Activated naive CD8-positive, alpha-beta T cell treated with anti-CD3 and anti-CD28 coated beads, Interleukin-2, amount 10 ng/mL, durations not matched to agents 7 days and 5 days (primary cell): Measurements from ENCODE around the gene C17orf100. TPM values are rescaled to one million over a fixed set of nuclear protein-coding genes. Genes with fewer than 3 reads are reported as not detected.

Experiments used
- ATAC-seq: fragments of 150-1000 bp; cut with Tn5 transposase; one replicate; pipeline ENCODE4 v1.10.0; 2021; ENCODE audit warnings: low read depth, moderate library complexity
- POLR2A ChIA-PET: fragments of 350-600 bp; sonication (Branson Sonifier 250); formaldehyde crosslinking; loops from one replicate; lab custom pipeline; 2021; ENCODE audit warnings: antibody characterized with exemption; lab: Charles Lee
- DNase-seq: peaks from one replicate; pipeline ENCODE4 v3.0.0; 2021
- H3K27ac Mint-ChIP-seq: one replicate; pipeline ENCODE4 v1.8.0; 2022; ENCODE audit warnings: mild to moderate bottlenecking, mixed read lengths
- H3K27me3 Mint-ChIP-seq: one replicate; pipeline ENCODE4 v1.8.0; 2022; ENCODE audit warnings: mild to moderate bottlenecking, moderate library complexity, mixed read lengths
- H3K36me3 Mint-ChIP-seq: one replicate; pipeline ENCODE4 v1.8.0; 2021; ENCODE audit warnings: mild to moderate bottlenecking, mixed read lengths
- H3K4me1 Mint-ChIP-seq: one replicate; pipeline ENCODE4 v1.8.0; 2021; ENCODE audit warnings: mixed read lengths
- H3K4me3 Mint-ChIP-seq: one replicate; pipeline ENCODE4 v1.8.0; 2022; ENCODE audit warnings: mild to moderate bottlenecking, moderate library complexity, mixed read lengths
- H3K9me3 Mint-ChIP-seq: one replicate; pipeline ENCODE4 v1.8.0; 2021; ENCODE audit warnings: mixed read lengths
- total RNA-seq, 2 experiments: library from RNA; stranded (reverse); gene quantifications; one replicate each; pipeline ENCODE4 v1.2.3, GENCODE V29; 2021

C17orf100 gene
- 1 to 10 TPM; 2.0 to 2.5 TPM for total RNA-seq

DNA sequence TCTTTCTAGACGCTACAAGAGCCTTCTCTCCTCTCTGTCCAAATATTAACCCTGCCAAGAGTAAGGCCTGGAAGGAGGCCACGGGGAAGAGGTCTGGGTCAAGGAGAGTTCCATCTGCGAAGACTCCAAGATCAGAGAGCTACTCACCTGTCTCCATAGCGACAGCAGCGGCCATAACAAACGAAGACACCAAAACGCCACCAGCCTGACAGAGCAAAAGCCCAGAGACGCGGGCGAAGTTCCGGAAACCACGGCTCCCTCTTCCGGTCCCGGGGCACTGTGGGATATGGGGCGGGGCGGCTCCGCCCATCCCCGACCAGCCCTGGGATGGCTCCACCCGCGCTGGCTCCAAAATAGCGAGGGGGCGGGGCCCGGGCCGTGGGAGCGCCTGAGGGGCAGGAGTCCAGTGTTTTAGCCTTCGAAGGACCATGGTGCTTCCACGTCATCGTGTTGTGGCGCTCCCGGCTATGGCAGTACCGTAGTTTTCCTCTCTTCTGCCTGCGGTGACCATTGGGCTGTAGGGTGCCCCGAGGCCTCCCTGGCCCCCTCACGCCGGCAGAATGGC lies at the start of gene C17orf100, which contains the start of gene MED31:
Gene C17orf100 (plus strand): TSS at position 409 of the 565 bp plus-strand sequence. CDS start 152 bp downstream, at position 561.
Gene MED31 (minus strand): TSS at position 252 of the 565 bp plus-strand sequence. CDS start 77 bp downstream, at position 175.
- Mint-ChIP-seq H3K4me3 (peak within 1 kb of the TSS; percentile 97), H3K27ac (peak within 1 kb of the TSS; percentile 98), H3K4me1 (peaks cover 38% of the 10 kb centered on the region), H3K36me3 (peaks cover 13% of the 10 kb centered on the region), H3K9me3 (no peaks in the 10 kb centered on the region), H3K27me3 (peaks cover 6% of the 10 kb centered on the region)
- DNase-seq = peak; percentile 96
- POLR2A ChIA-PET = interaction anchor here (1.1 to 2.9 kb wide), 4 partner anchors 11 to 207 kb away, joined by 3 to 42 read pairs (median 9); partner anchors contain the start of genes KIAA0753, PIMREG, TXNDC17 and XAF1
- peak; percentile 93 for ATAC-seq

DNA sequence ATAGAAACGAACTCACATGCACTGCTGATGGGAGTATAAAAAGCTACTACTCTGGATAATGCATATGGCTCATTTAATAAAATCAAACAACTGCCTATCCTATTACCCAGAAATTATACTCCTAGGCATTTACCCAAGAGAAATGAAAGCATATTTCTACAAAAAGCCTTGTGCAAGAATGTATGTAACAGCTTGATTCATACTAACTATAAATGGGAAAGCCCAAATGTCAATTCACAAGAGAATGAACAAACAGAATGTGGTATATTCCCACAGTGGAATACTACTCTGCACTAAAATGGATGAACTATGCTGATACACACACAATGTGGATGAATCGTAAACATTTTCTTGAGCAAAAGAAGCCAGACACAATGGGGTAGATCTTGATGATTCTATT lies 49.4 kb upstream of the C17orf100 start:
- DNase-seq = no peak
- POLR2A ChIA-PET = no interaction called here
- peaks cover 14% of the 10 kb centered on the region for H3K36me3 Mint-ChIP-seq
- H3K27me3 Mint-ChIP-seq = no peaks in the 10 kb centered on the region
- H3K9me3 Mint-ChIP-seq = no peaks in the 10 kb centered on the region
- no peaks in the 10 kb centered on the region for H3K4me1 Mint-ChIP-seq
- H3K4me3 Mint-ChIP-seq = no peak overlapping the region
- no peak for ATAC-seq
- no peak overlapping the region for H3K27ac Mint-ChIP-seq

DNA sequence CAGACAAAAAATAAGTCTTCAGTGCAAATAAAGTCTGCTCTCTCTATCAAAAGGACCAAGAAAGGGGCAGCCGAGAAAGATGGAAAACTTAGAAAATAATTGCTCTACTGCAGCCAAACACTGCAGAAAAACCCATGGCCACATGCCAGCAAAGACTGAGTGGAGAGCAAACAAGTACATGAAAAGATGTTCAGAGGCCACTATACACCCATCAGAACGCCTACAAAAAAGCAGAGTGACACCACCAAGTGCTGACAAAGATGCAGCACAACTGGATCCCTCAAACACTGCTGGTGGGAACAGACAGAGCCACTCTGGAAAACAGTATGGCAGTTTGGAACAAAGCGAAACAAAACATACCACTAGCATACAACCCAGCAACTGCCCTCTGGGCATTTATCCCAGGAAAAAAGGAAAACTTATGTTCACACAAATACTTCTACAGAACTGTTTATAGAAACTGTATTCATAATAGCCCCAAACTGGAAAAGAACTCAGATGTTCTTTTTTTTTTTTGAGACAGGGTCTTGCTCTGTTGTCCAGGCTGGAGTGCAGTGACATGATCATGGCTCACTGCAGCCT lies 47.7 kb upstream of the C17orf100 start:
- Mint-ChIP-seq H3K9me3 (no peaks in the 10 kb centered on the region), H3K36me3 (peaks cover 10% of the 10 kb centered on the region), H3K27ac (no peak overlapping the region), H3K4me1 (no peaks in the 10 kb centered on the region), H3K27me3 (no peaks in the 10 kb centered on the region), H3K4me3 (no peak overlapping the region)
- ATAC-seq (no peak), DNase-seq (no peak)
- POLR2A ChIA-PET = no interaction called here

- Mint-ChIP-seq H3K36me3 (peaks cover 12% of the 10 kb centered on the region), H3K4me1 (no peaks in the 10 kb centered on the region), H3K9me3 (no peaks in the 10 kb centered on the region), H3K27me3 (no peaks in the 10 kb centered on the region), H3K27ac (no peak overlapping the region), H3K4me3 (no peak overlapping the region)
- ATAC-seq = no peak
- no peak for DNase-seq
- POLR2A ChIA-PET = no interaction called here
Observed at GRCh38 chr17:6605142-6605541, 46.4 kb upstream of the C17orf100 start.

GRCh38 chr17:6608321-6608720 lies 43.2 kb upstream of the C17orf100 start:
- no peak overlapping the region for H3K27ac Mint-ChIP-seq
- H3K36me3 Mint-ChIP-seq = peaks cover 10% of the 10 kb centered on the region
- H3K27me3 Mint-ChIP-seq = no peaks in the 10 kb centered on the region
- ATAC-seq (no peak), DNase-seq (no peak)
- H3K4me3 Mint-ChIP-seq = no peak overlapping the region
- H3K9me3 Mint-ChIP-seq = no peaks in the 10 kb centered on the region
- H3K4me1 Mint-ChIP-seq = no peaks in the 10 kb centered on the region
- POLR2A ChIA-PET = no interaction called here

DNA sequence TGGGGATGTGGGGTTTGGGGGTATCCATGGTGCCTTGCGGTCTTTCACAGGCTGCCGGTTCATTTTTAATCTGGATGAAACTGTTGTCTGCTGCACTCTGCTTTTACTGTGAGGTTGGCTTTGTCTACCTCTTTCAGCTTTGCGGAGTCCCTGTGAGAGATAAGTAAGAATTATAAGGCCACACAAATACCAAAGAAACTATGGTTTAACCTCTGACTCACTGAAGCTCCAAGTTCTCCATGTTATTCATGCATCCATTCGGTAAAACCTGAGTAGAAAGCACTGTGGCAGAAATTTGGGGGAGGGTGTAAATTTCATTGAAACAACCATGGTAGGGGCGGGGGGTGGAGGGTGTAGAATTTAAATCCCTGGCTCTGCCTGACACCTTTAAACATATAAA lies 41.6 kb upstream of the C17orf100 start:
- no peaks in the 10 kb centered on the region for H3K9me3 Mint-ChIP-seq
- H3K36me3 Mint-ChIP-seq = peaks cover 16% of the 10 kb centered on the region
- no peak for ATAC-seq

DNA sequence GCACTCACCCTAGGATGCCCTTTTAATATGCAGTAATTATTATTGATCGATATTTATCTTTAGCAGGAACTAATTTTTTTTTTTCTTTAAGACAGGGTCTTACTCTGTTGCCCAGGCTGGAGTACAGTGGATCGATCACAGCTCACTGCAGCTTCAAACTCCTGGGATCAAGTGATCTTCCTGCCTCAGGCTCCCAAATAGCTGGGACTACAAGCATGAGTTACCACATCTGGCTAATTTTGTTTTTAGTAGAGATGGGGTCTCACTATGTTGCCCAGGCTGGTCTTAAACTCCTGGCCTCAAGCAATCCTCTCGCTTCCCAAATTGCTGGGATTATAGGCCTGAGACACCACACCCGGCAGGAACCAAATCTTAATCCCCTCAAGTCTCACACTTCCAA lies 40.3 kb upstream of the C17orf100 start:
- no peak overlapping the region for H3K27ac Mint-ChIP-seq
- H3K36me3 Mint-ChIP-seq = peaks cover 16% of the 10 kb centered on the region
- POLR2A ChIA-PET = no interaction called here
- no peaks in the 10 kb centered on the region for H3K4me1 Mint-ChIP-seq
- no peaks in the 10 kb centered on the region for H3K27me3 Mint-ChIP-seq
- DNase-seq (no peak), ATAC-seq (no peak)
- no peak overlapping the region for H3K4me3 Mint-ChIP-seq
- H3K9me3 Mint-ChIP-seq = no peaks in the 10 kb centered on the region

More for the DNA sequence above, 41.6 kb upstream of the C17orf100 start:
- no peak overlapping the region for H3K27ac Mint-ChIP-seq
- no peak overlapping the region for H3K4me3 Mint-ChIP-seq
- DNase-seq = no peak
- H3K4me1 Mint-ChIP-seq = no peaks in the 10 kb centered on the region
- POLR2A ChIA-PET = no interaction called here
- H3K27me3 Mint-ChIP-seq = no peaks in the 10 kb centered on the region

DNA sequence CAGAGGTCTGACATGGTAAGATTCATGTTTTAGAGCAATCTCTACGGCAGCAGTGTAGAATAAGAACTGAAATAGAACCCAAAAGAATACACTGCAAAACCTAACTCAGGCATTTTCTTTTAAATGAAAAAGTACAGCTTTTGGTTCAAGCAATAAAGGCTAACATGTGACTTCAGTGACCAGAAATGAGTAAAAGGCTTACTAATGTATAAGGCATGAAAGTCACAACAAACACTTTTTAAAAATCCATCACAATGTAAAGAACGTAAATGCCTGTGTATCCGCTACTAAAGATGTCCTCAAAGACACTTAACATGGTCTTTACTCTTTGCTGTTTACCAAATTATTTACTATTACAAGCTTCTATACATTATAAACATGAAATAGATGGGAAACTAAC lies 27.6 kb upstream of the C17orf100 start:
- H3K27ac Mint-ChIP-seq = no peak overlapping the region
- H3K36me3 Mint-ChIP-seq = peaks cover 8% of the 10 kb centered on the region
- no peak for ATAC-seq
- no peaks in the 10 kb centered on the region for H3K27me3 Mint-ChIP-seq
- POLR2A ChIA-PET = no interaction called here
- no peak overlapping the region for H3K4me3 Mint-ChIP-seq
- peaks cover 4% of the 10 kb centered on the region for H3K4me1 Mint-ChIP-seq
- no peak for DNase-seq
- no peaks in the 10 kb centered on the region for H3K9me3 Mint-ChIP-seq

DNA sequence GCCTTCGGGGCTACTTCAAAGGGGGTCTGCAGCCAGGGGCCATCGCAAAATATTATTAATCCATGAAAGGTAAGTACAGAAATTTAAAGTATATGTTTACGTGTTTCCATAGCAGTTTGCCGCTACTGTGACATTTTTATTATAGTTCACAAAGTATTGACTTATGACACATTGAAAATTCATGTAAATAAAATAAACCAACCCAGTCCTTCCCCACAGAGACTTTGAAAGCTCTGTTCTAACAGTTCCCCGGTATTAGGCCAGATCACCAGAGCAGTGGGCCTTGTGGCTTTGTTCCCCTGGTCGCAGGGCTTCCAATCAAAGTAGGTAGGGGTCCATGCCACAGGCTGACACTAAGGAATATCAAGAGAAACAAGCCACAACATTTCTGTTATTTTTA lies 24.9 kb upstream of the C17orf100 start:
- Mint-ChIP-seq H3K27me3 (no peaks in the 10 kb centered on the region), H3K27ac (no peak overlapping the region), H3K36me3 (peaks cover 18% of the 10 kb centered on the region), H3K9me3 (no peaks in the 10 kb centered on the region), H3K4me1 (peaks cover 9% of the 10 kb centered on the region), H3K4me3 (no peak overlapping the region)
- POLR2A ChIA-PET = no interaction called here
- ATAC-seq (no peak), DNase-seq (no peak)

- ATAC-seq (no peak), DNase-seq (no peak)
- Mint-ChIP-seq H3K4me1 (peaks cover 9% of the 10 kb centered on the region), H3K27ac (no peak overlapping the region), H3K27me3 (no peaks in the 10 kb centered on the region), H3K4me3 (no peak overlapping the region), H3K36me3 (peaks cover 18% of the 10 kb centered on the region), H3K9me3 (no peaks in the 10 kb centered on the region)
- POLR2A ChIA-PET = no interaction called here
Observed at GRCh38 chr17:6627019-6627418, 24.5 kb upstream of the C17orf100 start.

GRCh38 chr17:6630390-6630789 lies 21.2 kb upstream of the C17orf100 start:
- no peak overlapping the region for H3K4me3 Mint-ChIP-seq
- DNase-seq = no peak
- H3K9me3 Mint-ChIP-seq = no peaks in the 10 kb centered on the region
- H3K4me1 Mint-ChIP-seq = peaks cover 7% of the 10 kb centered on the region
- H3K36me3 Mint-ChIP-seq = peaks cover 33% of the 10 kb centered on the region
- POLR2A ChIA-PET = no interaction called here
- no peak overlapping the region for H3K27ac Mint-ChIP-seq
- no peak for ATAC-seq
- H3K27me3 Mint-ChIP-seq = no peaks in the 10 kb centered on the region

DNA sequence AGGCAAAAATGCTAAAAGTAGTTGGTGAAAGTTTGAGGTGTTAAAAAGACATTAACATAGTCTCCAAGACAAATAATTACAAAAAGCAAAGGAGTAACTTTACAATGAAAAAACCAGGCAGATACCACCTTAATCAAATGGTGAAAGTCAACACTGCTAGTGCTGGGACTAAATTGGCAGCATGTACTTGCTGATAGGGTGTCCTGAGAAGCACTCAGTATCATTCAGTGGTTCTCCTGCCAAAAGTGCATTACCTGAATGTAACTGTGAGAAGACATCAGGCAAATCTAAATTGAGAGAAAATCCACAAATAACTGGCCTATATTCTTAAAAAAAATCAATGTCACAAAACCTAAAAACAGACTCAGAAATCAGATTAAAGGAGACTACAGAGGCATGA lies 19.0 kb upstream of the C17orf100 start:
- Mint-ChIP-seq H3K4me3 (no peak overlapping the region), H3K27ac (no peak overlapping the region), H3K27me3 (no peaks in the 10 kb centered on the region), H3K4me1 (peaks cover 9% of the 10 kb centered on the region), H3K36me3 (peaks cover 29% of the 10 kb centered on the region), H3K9me3 (no peaks in the 10 kb centered on the region)
- DNase-seq = no peak
- no peak for ATAC-seq
- POLR2A ChIA-PET = no interaction called here

GRCh38 chr17:6633263-6633662 lies 18.3 kb upstream of the C17orf100 start:
- Mint-ChIP-seq H3K27ac (no peak overlapping the region), H3K27me3 (no peaks in the 10 kb centered on the region), H3K4me3 (no peak overlapping the region), H3K9me3 (no peaks in the 10 kb centered on the region), H3K36me3 (peaks cover 28% of the 10 kb centered on the region), H3K4me1 (peaks cover 13% of the 10 kb centered on the region)
- DNase-seq (no peak), ATAC-seq (no peak)
- POLR2A ChIA-PET = interaction anchor here (1.2 kb wide), 1 partner anchor 9 kb away, joined by 3 read pairs; no protein-coding TSS in a partner anchor

GRCh38 chr17:6636105-6636504 lies 15.5 kb upstream of the C17orf100 start:
- Mint-ChIP-seq H3K27me3 (no peaks in the 10 kb centered on the region), H3K9me3 (no peaks in the 10 kb centered on the region), H3K27ac (no peak overlapping the region), H3K4me1 (peaks cover 16% of the 10 kb centered on the region), H3K36me3 (peaks cover 20% of the 10 kb centered on the region), H3K4me3 (no peak overlapping the region)
- no peak for ATAC-seq
- no peak for DNase-seq
- POLR2A ChIA-PET = no interaction called here
